Right lobe of liver (tissue), 6 donors: ENCODE results near the gene LRRC32. TPM values are rescaled to one million over a fixed set of nuclear protein-coding genes. Genes with fewer than 3 reads are reported as not detected.
A peak's percentile ranks its signal among the peaks of the same experiment; 100 is the strongest.

ENCODE experiments used
- ATAC-seq, 4 donors: fragments of 200-7000 bp; cut with Tn5 transposase; one replicate each; pipeline ENCODE4 v1.9.1; 2020; ENCODE audit warnings: mild to moderate bottlenecking in 4 of 4, moderate library complexity in 4 of 4
- DNase-seq, 3 donors: peaks; one replicate each; pipeline ENCODE4 v3.0.0-alpha.2; 2020
- H3K27ac ChIP-seq, 3 donors: fragments of 200-600 bp; one replicate each; pipeline ENCODE4 v1.8.0; 2022
- H3K27me3 ChIP-seq, 2 donors: fragments of 200-600 bp; one replicate each; pipeline ENCODE4 v1.8.0; 2022
- H3K36me3 ChIP-seq, 4 donors: fragments of 200-600 bp; sonication (generic) in 1 of 4; one replicate each; pipeline versions ENCODE4 v1.5.1 to v1.8.0; 2017 to 2022; ENCODE audit warnings: control low read depth in 1 of 4
- H3K4me1 ChIP-seq, 4 donors: fragments of 200-600 bp; sonication (generic) in 1 of 4; one replicate each; pipeline versions ENCODE4 v1.5.1 to v1.8.0; 2017 to 2022; ENCODE audit warnings: control low read depth in 1 of 4
- H3K4me3 ChIP-seq, 3 donors: fragments of 200-600 bp; one replicate each; pipeline ENCODE4 v1.8.0; 2022
- H3K9me3 ChIP-seq, 4 donors: fragments of 200-600 bp; sonication (generic) in 1 of 4; one replicate each; pipeline versions ENCODE4 v1.5.1 to v1.8.0; 2017 to 2022; ENCODE audit warnings: control low read depth in 1 of 4
- POLR2A ChIP-seq: fragments of 450-650 bp; IDR thresholded peaks from one replicate; pipeline ENCODE4 v1.6.1; 2017; ENCODE audit warnings: antibody characterized with exemption, mild to moderate bottlenecking
- WGBS: methylation state at CpG from one replicate; pipeline ENCODE4 v1.1.6; 2018; ENCODE audit warnings: low coverage, low lambda C conversion rate; ENCODE audit not compliant: insufficient coverage; ENCODE audit errors: missing lambda C conversion rate; 5-methylcytosine and 5-hydroxymethylcytosine counted together
- intact Hi-C, 2 donors: fragments of 100-400 bp; cut with DNase I; formaldehyde crosslinking; loops; one replicate each; pipeline versions ENCODE4 v1.11.2 to v1.14.1; 2022
- total RNA-seq, 6 experiments: library from RNA; depleted of rRNA in 2 of 6; stranded (reverse); fragments of >200 nt in 2 of 6; fragmentation: NEBNext Ultra II Directional in 3 of 6; extraction: Animal tissue kit (Norgen Biotek cat#: 25700) in 3 of 6; gene quantifications; one replicate each; pipeline versions ENCODE4 v1.1.0 to v1.2.4, GENCODE V29; 2016 to 2023
- TF ChIP-seq, protein P1 (sequence below), 4 donors: fragments of 200-600 bp in 3 of 4; fragments of 450-650 bp in 1 of 4; IDR thresholded peaks; one replicate each; pipeline versions ENCODE4 v1.5.1 to v1.8.0; 2016 to 2022; ENCODE audit warnings: antibody characterized with exemption in 4 of 4, mild to moderate bottlenecking in 2 of 4
- donor health status: DM: no; HTN: yes; CAD: no.
- donor health status: DM: no; HTN: no; CAD: no.
- donor health status: DM: no; HTN: no; CAD: no.
- donor health status: DM: no; HTN: yes; CAD: no.
- donor health status: DM: no; HTN: yes; CAD: no.

Gene LRRC32
- total RNA-seq, 6 experiments from 2014 or later, result 7.4 to 19.5 (median 14.5) TPM

DNA sequence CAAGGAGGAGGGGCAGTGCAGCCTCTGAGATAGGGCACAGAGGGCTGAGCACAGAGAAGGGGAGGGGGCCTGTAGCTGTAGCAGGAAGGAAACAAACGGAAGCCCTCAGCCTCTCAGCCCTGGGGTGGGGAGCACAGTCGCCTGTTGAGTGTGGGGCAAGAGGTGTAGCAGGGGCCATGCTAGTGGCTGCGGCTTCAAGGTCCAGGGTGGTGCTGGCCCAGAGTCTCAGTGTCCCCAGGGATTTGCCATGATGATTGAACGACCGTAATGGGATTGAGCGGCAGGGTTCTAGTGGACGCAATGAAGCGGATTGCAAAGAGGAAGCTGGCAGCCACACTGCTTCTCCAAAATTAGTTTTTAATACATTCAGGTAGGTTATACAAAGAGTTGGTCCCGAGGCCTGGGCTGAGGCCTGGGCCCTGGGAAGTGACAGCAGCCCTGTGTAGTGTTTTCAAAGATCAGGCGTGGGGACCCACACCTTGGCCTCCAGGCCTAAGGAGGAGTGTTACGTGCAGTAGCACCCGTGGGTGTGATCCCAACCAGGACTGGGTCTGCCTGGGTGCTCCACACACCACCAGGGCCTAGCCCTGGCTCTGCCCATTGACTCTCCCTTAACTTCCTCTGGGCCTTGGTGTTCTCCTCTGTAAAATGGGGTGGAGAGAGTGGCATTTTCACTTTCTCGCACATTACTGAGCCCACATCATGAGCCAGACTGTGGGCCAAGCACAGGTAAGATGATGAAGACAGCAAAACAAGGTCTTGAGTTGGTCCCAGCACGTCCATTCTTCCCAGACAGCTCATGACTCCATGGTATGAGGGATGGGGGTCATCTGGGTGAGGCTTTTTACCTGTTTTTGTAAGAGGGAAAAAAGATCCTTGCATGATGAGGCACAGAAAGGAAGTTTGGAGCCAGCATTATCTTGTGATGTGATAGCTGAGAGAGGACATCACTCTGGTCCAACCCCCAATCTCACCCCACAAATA lies 13.1 kb downstream of the LRRC32 start:
- Histone ChIP-seq H3K27ac (no peak overlapping the region), H3K9me3 (no peaks in the 10 kb centered on the region), H3K4me1 (no peaks in the 10 kb centered on the region), H3K36me3 (no peaks in the 10 kb centered on the region), H3K27me3 (no peaks in the 10 kb centered on the region), H3K4me3 (no peak overlapping the region)
- no peak for ATAC-seq
- intact Hi-C loops, result no loop called here
- DNase-seq, result peak in 1 of 3 donors; percentile 31
- WGBS, result 53% methylated on average over 5 of the region's 14 CpGs
- TF ChIP-seq, protein P1, sequence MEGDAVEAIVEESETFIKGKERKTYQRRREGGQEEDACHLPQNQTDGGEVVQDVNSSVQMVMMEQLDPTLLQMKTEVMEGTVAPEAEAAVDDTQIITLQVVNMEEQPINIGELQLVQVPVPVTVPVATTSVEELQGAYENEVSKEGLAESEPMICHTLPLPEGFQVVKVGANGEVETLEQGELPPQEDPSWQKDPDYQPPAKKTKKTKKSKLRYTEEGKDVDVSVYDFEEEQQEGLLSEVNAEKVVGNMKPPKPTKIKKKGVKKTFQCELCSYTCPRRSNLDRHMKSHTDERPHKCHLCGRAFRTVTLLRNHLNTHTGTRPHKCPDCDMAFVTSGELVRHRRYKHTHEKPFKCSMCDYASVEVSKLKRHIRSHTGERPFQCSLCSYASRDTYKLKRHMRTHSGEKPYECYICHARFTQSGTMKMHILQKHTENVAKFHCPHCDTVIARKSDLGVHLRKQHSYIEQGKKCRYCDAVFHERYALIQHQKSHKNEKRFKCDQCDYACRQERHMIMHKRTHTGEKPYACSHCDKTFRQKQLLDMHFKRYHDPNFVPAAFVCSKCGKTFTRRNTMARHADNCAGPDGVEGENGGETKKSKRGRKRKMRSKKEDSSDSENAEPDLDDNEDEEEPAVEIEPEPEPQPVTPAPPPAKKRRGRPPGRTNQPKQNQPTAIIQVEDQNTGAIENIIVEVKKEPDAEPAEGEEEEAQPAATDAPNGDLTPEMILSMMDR (IDR thresholded peaks at IDR 0.05), result no peak
- no peak for TF ChIP-seq POLR2A

- no peak overlapping the region for H3K27ac ChIP-seq
- intact Hi-C loops, result no loop called here
- H3K36me3 ChIP-seq, result no peaks in the 10 kb centered on the region
- no peak for TF ChIP-seq POLR2A
- TF ChIP-seq, protein P1 (IDR thresholded peaks at IDR 0.05), result no peak
- 45% methylated on average over 7 of the region's 7 CpGs for WGBS
- ATAC-seq (no peak), DNase-seq (peak in 1 of 3 donors; percentile 31)
- no peak overlapping the region for H3K4me3 ChIP-seq
- H3K27me3 ChIP-seq, result no peaks in the 10 kb centered on the region
- no peaks in the 10 kb centered on the region for H3K4me1 ChIP-seq
- no peaks in the 10 kb centered on the region for H3K9me3 ChIP-seq
Observed at GRCh38 chr11:76656571-76657081, 13.9 kb downstream of the LRRC32 start.

DNA sequence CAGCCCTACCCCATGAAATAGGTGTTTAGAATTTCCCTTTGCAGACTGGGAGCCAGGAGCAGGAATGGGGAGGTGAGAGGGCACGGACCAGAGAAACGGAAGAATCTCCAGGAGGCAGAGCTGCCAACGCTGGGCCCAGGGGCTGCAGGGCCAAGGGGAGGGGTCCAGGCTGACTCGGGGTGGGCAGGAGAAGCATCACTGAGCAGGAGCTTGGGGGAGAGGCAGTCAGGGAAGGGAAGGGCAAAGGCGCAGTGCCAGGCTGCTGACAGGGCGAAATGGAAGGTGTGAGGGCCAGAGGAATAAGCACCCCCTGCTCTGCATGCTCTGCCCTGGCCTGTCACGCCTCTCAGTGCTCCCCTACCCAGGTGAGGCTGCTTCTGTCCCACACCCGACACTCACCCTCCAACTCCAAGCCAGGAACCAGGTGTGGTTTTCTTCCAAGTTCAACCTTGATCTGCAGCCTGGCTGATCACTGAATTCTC lies 14.5 kb downstream of the LRRC32 start:
- ATAC-seq, result no peak
- H3K27ac ChIP-seq, result no peak overlapping the region
- intact Hi-C loops, result no loop called here
- TF ChIP-seq, protein P1 (IDR thresholded peaks at IDR 0.05), result no peak
- no peak for TF ChIP-seq POLR2A
- no peaks in the 10 kb centered on the region for H3K36me3 ChIP-seq
- H3K9me3 ChIP-seq, result no peaks in the 10 kb centered on the region
- no peaks in the 10 kb centered on the region for H3K27me3 ChIP-seq
- DNase-seq, result peak in 1 of 3 donors; percentile 42
- no peak overlapping the region for H3K4me3 ChIP-seq
- 40% methylated on average over 2 of the region's 8 CpGs for WGBS
- no peaks in the 10 kb centered on the region for H3K4me1 ChIP-seq

- TF ChIP-seq, protein P1 (IDR thresholded peaks at IDR 0.05), result no peak
- TF ChIP-seq POLR2A, result no peak
- H3K9me3 ChIP-seq, result no peaks in the 10 kb centered on the region
- intact Hi-C loops, result no loop called here
- H3K27me3 ChIP-seq, result no peaks in the 10 kb centered on the region
- no peaks in the 10 kb centered on the region for H3K4me1 ChIP-seq
- DNase-seq, result peak in 1 of 3 donors; percentile 39
- no peak overlapping the region for H3K27ac ChIP-seq
- no peak for ATAC-seq
- H3K4me3 ChIP-seq, result no peak overlapping the region
- 58% methylated on average over 2 of the region's 15 CpGs for WGBS
- no peaks in the 10 kb centered on the region for H3K36me3 ChIP-seq
Observed at GRCh38 chr11:76655501-76656049, 15.0 kb downstream of the LRRC32 start.
